Inflammatory macrophage treated with lipopolysaccharide for 4 hours (primary cell): ENCODE data around the gene STAG1.
"Not testable (repeated sequence)": the region's sequence is repeated elsewhere in the genome, so short reads cannot be mapped to it uniquely, and the experiment has no call there.

Experiments used
- DNase-seq: peaks from one replicate; pipeline ENCODE4 v3.0.0-alpha.2; 2020

STAG1 gene

GRCh38 chr3:136699271-136699828 is 52.8 kb downstream of the STAG1 start:
- DNase-seq = no peak

DNA sequence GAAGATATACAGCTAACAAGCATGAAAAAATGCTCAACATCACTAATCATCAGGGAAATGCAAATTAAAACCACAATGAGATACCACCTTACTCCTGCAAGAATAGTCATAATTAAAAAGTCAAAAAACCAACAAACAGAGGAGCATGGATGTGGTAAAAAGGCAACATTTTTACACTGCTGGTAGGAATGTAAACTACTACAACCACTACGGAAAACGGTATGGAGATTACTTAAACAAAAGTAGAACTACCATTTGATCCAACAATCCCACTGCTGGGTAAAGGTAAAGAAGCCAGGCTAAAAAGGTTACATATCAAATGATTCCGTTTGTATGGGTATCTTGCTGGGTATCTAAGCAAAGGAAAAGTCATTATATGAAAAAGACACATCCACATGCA is 53.8 kb downstream of the STAG1 start:
- no peak for DNase-seq

DNA sequence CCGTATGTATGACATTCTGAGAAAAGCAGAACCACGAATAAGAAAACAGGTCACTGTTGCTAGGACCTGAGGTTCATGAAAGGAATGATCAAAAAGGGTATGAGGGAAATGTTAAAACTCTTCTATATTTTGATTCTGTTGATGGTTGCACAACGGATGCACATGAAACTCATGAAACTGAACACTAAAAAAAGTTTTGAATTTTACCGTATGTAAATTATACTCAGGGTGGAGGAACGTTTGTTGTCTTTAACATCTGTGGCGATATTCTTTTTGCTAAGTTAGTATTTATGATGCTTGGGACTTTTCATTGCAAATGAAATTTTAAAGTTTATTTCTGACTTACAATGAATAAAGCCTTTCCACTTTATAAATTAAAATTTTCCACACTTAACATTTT is 55.4 kb downstream of the STAG1 start:
- no peak for DNase-seq

DNA sequence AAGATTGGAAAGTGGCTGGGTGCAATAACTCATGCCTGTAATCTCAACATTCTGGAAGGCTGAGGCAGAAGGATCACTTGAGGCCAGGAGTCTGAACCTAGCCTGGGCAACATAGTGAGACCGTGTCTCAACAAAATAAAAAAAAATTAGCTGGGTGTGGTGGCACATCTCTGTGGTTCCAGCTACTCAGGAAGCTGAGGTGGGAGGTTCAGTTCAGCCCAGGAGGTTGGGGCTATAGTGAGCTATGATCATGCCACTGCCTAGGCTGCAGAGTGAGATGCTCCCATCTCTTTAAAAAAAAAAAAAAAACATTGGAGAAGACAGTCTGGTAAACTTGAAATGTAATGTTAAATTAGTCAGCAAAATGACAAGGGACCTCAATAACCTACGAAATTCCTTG is 57.9 kb downstream of the STAG1 start:
- DNase-seq = no peak

DNA sequence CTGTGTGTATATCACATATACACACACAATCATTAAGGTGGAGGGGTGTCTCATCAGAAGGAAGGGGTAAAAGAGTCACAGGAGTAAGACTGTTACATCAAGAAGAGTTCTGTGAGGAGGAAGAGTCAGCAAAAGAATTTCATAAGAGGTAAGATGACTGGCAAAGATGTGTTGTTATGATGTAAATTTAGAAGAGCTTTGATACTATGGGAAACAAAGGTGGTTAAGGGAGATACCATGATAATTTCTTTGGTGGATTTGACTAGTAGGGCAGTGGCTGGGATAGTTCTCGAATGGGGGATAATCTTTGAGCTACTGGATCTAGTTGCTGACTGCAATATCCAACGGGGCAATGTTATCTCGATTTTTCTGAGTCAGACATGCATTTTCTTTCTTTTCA is 61.6 kb downstream of the STAG1 start:
- DNase-seq = no peak

GRCh38 chr3:136685882-136686281 is 66.3 kb downstream of the STAG1 start:
- DNase-seq = no peak

DNA sequence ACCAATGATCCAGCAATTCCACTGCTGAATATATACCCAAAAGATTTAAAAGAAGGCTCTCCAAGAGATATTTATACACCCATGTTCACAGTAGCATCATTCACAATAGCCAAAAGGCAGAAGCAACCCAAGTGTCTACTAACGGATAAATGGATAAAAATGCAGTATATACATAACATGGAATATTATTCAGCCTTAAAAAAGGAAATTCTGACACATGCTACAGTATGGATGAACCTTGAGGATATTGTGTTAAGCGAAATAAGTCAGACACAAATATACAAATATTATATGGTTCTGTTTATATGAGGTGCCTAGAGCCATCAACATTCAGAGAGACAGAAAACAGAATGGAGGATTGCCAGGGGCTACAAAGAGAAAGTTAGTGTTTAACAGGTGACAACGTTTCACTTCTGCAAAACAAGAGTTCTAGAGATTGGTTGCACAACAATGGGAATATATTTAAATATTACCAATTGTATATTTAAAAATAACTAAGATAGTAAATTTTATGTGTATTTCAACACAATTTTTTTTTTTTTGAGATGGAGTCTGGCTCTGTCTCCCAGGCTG is 69.4 kb downstream of the STAG1 start:
- DNase-seq = no peak

DNA sequence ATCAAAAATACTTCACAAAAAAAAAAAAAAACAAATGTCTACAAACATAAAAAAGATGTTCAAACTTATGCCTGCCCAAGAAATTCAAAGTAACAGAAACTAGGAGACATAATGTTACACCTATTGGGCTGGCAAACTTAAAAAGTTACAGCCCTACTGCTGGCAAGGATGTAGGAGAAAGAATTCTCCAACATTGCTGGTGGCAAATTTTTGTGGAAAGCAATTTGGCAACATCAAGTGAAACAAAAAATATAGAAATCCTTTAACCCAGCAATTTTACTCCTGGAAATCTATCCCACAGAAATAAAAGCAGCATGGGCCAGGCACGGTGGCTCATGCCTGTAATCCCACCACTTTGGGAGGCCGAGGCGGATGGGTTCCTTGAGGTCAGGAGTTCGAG is 73.2 kb downstream of the STAG1 start:
- DNase-seq = no peak

GRCh38 chr3:136676009-136676408 is 76.2 kb downstream of the STAG1 start:
- no peak for DNase-seq

GRCh38 chr3:136675150-136675858 is 76.9 kb downstream of the STAG1 start:
- no peak for DNase-seq

GRCh38 chr3:136672457-136672856 is 79.7 kb downstream of the STAG1 start:
- DNase-seq = no peak

GRCh38 chr3:136671921-136672320 is 80.3 kb downstream of the STAG1 start:
- DNase-seq = no peak

DNA sequence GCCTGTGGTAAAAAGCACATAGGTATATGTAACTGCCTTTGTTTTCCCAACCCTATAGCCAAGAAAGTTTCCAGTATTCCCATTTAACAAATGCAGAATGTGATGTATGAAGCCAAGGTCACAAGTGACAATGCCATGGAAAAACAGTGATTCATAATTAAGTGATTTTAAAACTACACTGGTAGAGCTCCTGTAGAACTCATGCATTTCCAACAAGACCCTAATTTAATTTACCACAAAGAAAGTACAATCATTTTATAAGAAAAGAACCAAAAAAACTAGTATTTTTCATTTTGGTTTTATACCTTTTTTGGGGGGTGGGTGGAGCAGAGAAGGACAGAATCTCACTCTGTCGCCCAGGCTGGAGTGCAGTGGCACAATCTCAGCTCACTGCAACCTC is 82.0 kb downstream of the STAG1 start:
- no peak for DNase-seq

DNA sequence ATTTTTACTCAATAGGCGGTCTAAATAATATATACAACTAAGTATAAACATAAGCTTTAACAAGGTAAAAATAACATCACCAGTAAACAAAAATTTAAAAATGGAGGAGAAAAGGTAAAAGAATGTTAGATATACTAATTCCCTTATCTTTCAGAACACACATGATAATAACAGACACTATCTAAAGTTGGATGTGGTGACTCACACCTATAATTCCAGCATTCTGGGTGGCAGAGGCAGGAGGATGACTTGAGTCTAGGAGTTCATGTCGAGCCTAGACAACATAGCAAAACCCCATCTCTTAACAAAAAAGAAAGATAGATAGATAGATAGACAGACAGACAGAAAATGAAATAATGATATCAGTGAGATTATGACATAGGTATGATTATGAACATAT is 85.1 kb downstream of the STAG1 start:
- no peak for DNase-seq

- not testable (repeated sequence) for DNase-seq
Measured at GRCh38 chr3:136666301-136666700, 85.9 kb downstream of the STAG1 start.

DNA sequence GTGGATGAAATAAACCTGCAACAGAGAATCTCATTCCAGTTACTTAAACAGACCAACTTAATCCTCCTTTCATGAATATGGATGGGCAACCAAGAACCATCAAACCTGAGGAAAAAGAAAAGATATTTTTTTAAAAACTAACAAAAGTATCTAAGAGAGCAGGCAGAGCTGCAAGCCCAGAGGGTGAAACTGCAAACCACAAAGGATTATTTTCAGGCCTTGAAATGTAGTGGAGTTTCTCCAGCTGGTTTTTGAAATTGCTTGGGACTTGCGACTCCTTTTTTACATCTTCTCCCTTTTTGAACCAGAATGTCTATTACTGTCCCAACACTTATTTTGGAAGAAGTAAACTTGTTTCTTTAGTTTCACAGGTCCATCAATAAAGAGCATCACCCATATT is 87.4 kb downstream of the STAG1 start:
- no peak for DNase-seq

GRCh38 chr3:136661282-136661681 is 90.9 kb downstream of the STAG1 start:
- no peak for DNase-seq

- DNase-seq = no peak
Measured at GRCh38 chr3:136658946-136659682, 93.1 kb downstream of the STAG1 start.

GRCh38 chr3:136657526-136657925 is 94.7 kb downstream of the STAG1 start:
- DNase-seq = no peak

DNA sequence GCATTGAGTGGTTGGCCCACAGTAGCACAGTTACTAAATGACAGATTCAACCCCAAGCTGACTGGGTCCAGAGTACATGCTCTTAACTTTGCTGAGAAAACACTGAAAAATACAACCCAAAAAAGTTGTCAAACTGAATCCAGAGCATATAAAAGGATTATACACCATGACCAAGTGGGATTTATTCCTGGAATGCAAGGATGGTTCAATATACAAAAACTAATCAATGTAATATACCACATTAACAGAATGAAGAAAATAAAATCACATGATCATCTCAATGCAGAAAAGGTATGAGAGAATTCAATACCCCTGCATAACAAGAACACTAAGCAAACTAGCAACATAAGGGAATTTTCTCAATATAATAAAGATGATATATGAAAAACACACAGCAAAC is 98.5 kb downstream of the STAG1 start:
- no peak for DNase-seq

DNA sequence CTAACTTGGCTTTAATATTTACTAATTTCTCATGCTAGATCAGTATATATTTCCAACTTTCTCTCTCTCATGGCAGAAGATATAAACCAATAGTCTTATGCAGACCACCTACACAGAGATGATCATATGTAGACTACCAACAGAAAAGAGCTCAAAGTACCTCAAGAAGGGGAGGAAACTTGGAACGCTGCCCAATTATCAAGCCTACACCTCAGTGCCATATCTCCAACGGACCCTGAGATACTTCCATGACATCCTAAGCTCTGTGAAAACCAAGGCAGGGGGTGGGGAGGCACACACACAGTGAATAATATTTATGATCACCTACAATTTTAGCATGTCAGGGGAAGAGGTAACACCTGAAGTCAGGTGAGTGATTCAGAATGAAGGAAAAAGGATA is 100.6 kb downstream of the STAG1 start:
- no peak for DNase-seq

DNA sequence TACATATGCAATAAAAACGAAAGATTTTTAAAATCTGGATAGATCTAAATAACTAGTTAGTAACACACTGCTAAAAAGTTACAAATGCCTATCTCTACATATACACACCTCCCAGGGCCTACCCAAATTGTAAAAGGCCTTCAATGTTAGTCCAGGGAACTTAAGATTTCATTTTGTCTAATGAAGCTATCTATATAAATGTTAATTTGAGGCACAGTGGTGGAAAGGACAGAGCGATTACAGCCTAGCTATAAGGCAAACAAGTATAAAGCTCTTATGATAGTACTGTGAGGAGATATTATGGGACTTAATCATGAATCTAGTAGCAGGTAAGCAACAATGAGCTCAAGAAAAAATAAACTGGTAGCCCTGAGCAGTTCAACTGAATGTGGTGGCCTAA is 101.7 kb downstream of the STAG1 start:
- no peak for DNase-seq

GRCh38 chr3:136645915-136646314 is 106.3 kb downstream of the STAG1 start:
- no peak for DNase-seq

GRCh38 chr3:136644212-136644611 is 108.0 kb downstream of the STAG1 start:
- DNase-seq = no peak
